ENCODE results near the gene AFF3. TPM values are rescaled to one million over a fixed set of nuclear protein-coding genes. Genes with fewer than 3 reads are reported as not detected.

The AFF3 gene
- total and polyA plus RNA-seq, 2 of the 4 experiments (the other 2 are of a cell fraction) = 12.9 to 14.3 TPM

- Histone ChIP-seq H2AFZ (replicated peaks; ENCODE audit: low read length, poor library complexity) (no peak overlapping the region), H3K4me3 (ENCODE audit: insufficient read depth, low read depth, low read length) (no peak overlapping the region), H3K27ac (ENCODE audit: insufficient read depth, low read length) (no peak overlapping the region), H3K23ac (ENCODE audit: low read depth, low read length) (no peak overlapping the region), H3K18ac (ENCODE audit: low read depth, low read length) (no peak overlapping the region), H2BK5ac (ENCODE audit: low read depth, low read length, poor library complexity, severe bottlenecking) (no peak overlapping the region), H3K9me1 (ENCODE audit: insufficient read depth, low read length) (no peaks in the 10 kb centered on the region), H3K14ac (replicated peaks; ENCODE audit: low read depth, low read length) (no peak overlapping the region), H3K4me1 (ENCODE audit: control insufficient read depth, insufficient read depth, low read length) (no peaks in the 10 kb centered on the region), H3K36me3 (ENCODE audit: control insufficient read depth, insufficient read depth, low read length) (peaks cover 11% of the 10 kb centered on the region), H2BK20ac (ENCODE audit: low read depth, low read length) (no peak overlapping the region), H4K20me1 (ENCODE audit: insufficient read depth, low read length) (no peaks in the 10 kb centered on the region), H4K8ac (ENCODE audit: low read depth in 2 of 2, low read length in 2 of 2) (no peak overlapping the region), H3K4ac (ENCODE audit: low read depth, low read length) (no peak overlapping the region), H3K79me1 (ENCODE audit: low read depth in 1 of 2, low read length in 2 of 2) (no peaks in the 10 kb centered on the region), H2AK5ac (ENCODE audit: low read depth, low read length) (no peak overlapping the region), H3K56ac (ENCODE audit: extremely low read depth, insufficient read depth, low read length) (no peak overlapping the region), H4K91ac (ENCODE audit: insufficient read depth, low read depth, low read length) (no peak overlapping the region), H3K27me3 (ENCODE audit: control insufficient read depth, insufficient read depth, low read length) (no peaks in the 10 kb centered on the region), H3K9ac (ENCODE audit: low read depth, low read length) (no peak overlapping the region), H4K5ac (ENCODE audit: low read depth, low read length) (no peak overlapping the region), H3K9me3 (ENCODE audit: control insufficient read depth, insufficient read depth, low read length) (no peaks in the 10 kb centered on the region), H3K4me2 (ENCODE audit: low read depth, low read length) (no peak overlapping the region), H2AK9ac (replicated peaks; ENCODE audit: low read depth, low read length, poor library complexity) (no peak overlapping the region), H2BK15ac (ENCODE audit: low read depth, low read length) (no peak overlapping the region), H2BK120ac (ENCODE audit: low read depth, low read length) (no peak overlapping the region)
- no peak for DNase-seq
- dilution Hi-C loops (cut with HindIII; ENCODE audit: low sequenced_read_pairs, unreplicated experiment) = no loop called here
- no TSS peak for BruUV-seq (replicated peaks)
- TF ChIP-seq MXI1 (IDR thresholded peaks at IDR 0.05; ENCODE audit: borderline replicate concordance, low read depth, low read length) (no peak), FOS (IDR thresholded peaks at IDR 0.05; ENCODE audit: low read depth, low read length) (no peak), RFX5 (IDR thresholded peaks at IDR 0.05; ENCODE audit: low read depth, low read length) (no peak), RAD21 (IDR thresholded peaks at IDR 0.05; ENCODE audit: low read length) (no peak), MAZ (IDR thresholded peaks at IDR 0.05; ENCODE audit: borderline replicate concordance, low read depth, low read length) (no peak)
- WGBS, 2 experiments (ENCODE audit: extremely low coverage in 2 of 2, insufficient read length in 1 of 2) = no CpG with 5 or more reads among the region's 7 CpGs
- no peak for ATAC-seq (ENCODE audit: low read depth)
- in situ Hi-C loops (cut with MboI; ENCODE audit: low sequenced_read_pairs) = no loop called here
- intact Hi-C loops (cut with micrococcal nuclease) = no loop called here
- ChIA-PET POLR2A (ENCODE audit: unreplicated experiment) (no interaction called here), CTCF (no interaction called here)
Observed at GRCh38 chr2:99743146-99743545, 399.2 kb downstream of the AFF3 start.

Data from IMR-90 (cell line).